ENCODE measurements around the gene HFM1.
"Not testable (repeated sequence)": the region's sequence is repeated elsewhere in the genome, so short reads cannot be mapped to it uniquely, and the experiment has no call there.

The HFM1 gene

GRCh38 chr1:91404151-91405012 is at the start of gene HFM1:
TSS of gene HFM1 (minus strand) at chr1:91404837. CDS start at chr1:91401082, 3,755 bp downstream.
- peak; percentile 3 to 48 for DNase-seq (ENCODE audit: low read depth in 2 of 2)

GRCh38 chr1:91454136-91454535 is 49.5 kb upstream of the HFM1 start:
- DNase-seq (ENCODE audit: low read depth in 2 of 2) = no peak

GRCh38 chr1:91450260-91450659 is 45.6 kb upstream of the HFM1 start:
- DNase-seq (ENCODE audit: low read depth in 2 of 2) = no peak

GRCh38 chr1:91447782-91448181 is 43.1 kb upstream of the HFM1 start:
- DNase-seq (ENCODE audit: low read depth in 2 of 2) = not testable (repeated sequence)

GRCh38 chr1:91441980-91442379 is 37.3 kb upstream of the HFM1 start:
- DNase-seq (ENCODE audit: low read depth in 2 of 2) = not testable (repeated sequence)

- no peak for DNase-seq (ENCODE audit: low read depth in 2 of 2)
Measured at GRCh38 chr1:91440847-91441246, 36.2 kb upstream of the HFM1 start.

- DNase-seq (ENCODE audit: low read depth in 2 of 2) = no peak
Measured at GRCh38 chr1:91439016-91439415, 34.4 kb upstream of the HFM1 start.

GRCh38 chr1:91428182-91428798 is 23.7 kb upstream of the HFM1 start:
- no peak for DNase-seq (ENCODE audit: low read depth in 2 of 2)

- no peak for DNase-seq (ENCODE audit: low read depth in 2 of 2)
Measured at GRCh38 chr1:91427741-91428140, 23.1 kb upstream of the HFM1 start.

- DNase-seq (ENCODE audit: low read depth in 2 of 2) = not testable (repeated sequence)
Measured at GRCh38 chr1:91422523-91422922, 17.9 kb upstream of the HFM1 start.

GRCh38 chr1:91412371-91412770 is 7.7 kb upstream of the HFM1 start:
- DNase-seq (ENCODE audit: low read depth in 2 of 2) = no peak

- DNase-seq (ENCODE audit: low read depth in 2 of 2) = no peak
Measured at GRCh38 chr1:91406773-91407389, 2.2 kb upstream of the HFM1 start.

GRCh38 chr1:91402023-91402422 is 2.6 kb downstream of the HFM1 start:
- no peak for DNase-seq (ENCODE audit: low read depth in 2 of 2)

GRCh38 chr1:91400133-91400725 is 4.4 kb downstream of the HFM1 start:
- DNase-seq (ENCODE audit: low read depth in 2 of 2) = no peak

GRCh38 chr1:91398291-91398690 is 6.3 kb downstream of the HFM1 start:
- no peak for DNase-seq (ENCODE audit: low read depth in 2 of 2)

- no peak for DNase-seq (ENCODE audit: low read depth in 2 of 2)
Measured at GRCh38 chr1:91397605-91398004, 7.0 kb downstream of the HFM1 start.

GRCh38 chr1:91393042-91393441 is 11.6 kb downstream of the HFM1 start:
- no peak for DNase-seq (ENCODE audit: low read depth in 2 of 2)

- DNase-seq (ENCODE audit: low read depth in 2 of 2) = no peak
Measured at GRCh38 chr1:91386109-91386508, 18.5 kb downstream of the HFM1 start.

- DNase-seq (ENCODE audit: low read depth in 2 of 2) = no peak
Measured at GRCh38 chr1:91383456-91383855, 21.2 kb downstream of the HFM1 start.

GRCh38 chr1:91381844-91382243 is 22.8 kb downstream of the HFM1 start:
- no peak for DNase-seq (ENCODE audit: low read depth in 2 of 2)

GRCh38 chr1:91374086-91374485 is 30.6 kb downstream of the HFM1 start:
- no peak for DNase-seq (ENCODE audit: low read depth in 2 of 2)

GRCh38 chr1:91372230-91372629 is 32.4 kb downstream of the HFM1 start:
- not testable (repeated sequence) for DNase-seq (ENCODE audit: low read depth in 2 of 2)

All from stimulated activated CD4-positive, alpha-beta T cell treated with anti-CD3 and anti-CD28 coated beads, Interleukin-1b, Interleukin-23, amount 100 ng/mL, for 4 hours (primary cell).